Activated naive CD4-positive, alpha-beta T cell treated with anti-CD3 and anti-CD28 coated beads, Interleukin-2, amount 50 U/mL, for 24 hours (primary cell): ENCODE results near the gene HMG20B.
"Not testable (repeated sequence)": the region's sequence is repeated elsewhere in the genome, so short reads cannot be mapped to it uniquely, and the experiment has no call there.

ENCODE experiments used
- H3K27ac Mint-ChIP-seq: one replicate; pipeline ENCODE4 v1.8.0; 2021; ENCODE audit warnings: mild to moderate bottlenecking, mixed read lengths
- H3K27me3 Mint-ChIP-seq: one replicate; pipeline ENCODE4 v1.8.0; 2021; ENCODE audit warnings: mixed read lengths
- H3K36me3 Mint-ChIP-seq: one replicate; pipeline ENCODE4 v1.8.0; 2021; ENCODE audit warnings: mixed read lengths
- H3K4me1 Mint-ChIP-seq: one replicate; pipeline ENCODE4 v1.8.0; 2021; ENCODE audit warnings: mixed read lengths
- H3K4me3 Mint-ChIP-seq: one replicate; pipeline ENCODE4 v1.8.0; 2021; ENCODE audit warnings: mild to moderate bottlenecking, mixed read lengths
- H3K9me3 Mint-ChIP-seq: one replicate; pipeline ENCODE4 v1.8.0; 2021; ENCODE audit warnings: mixed read lengths

The HMG20B gene

GRCh38 chr19:3565139-3565538 lies 7.6 kb upstream of the HMG20B start:
- H3K27ac Mint-ChIP-seq = no peak overlapping the region
- H3K4me3 Mint-ChIP-seq = no peak overlapping the region
- no peaks in the 10 kb centered on the region for H3K27me3 Mint-ChIP-seq
- no peaks in the 10 kb centered on the region for H3K4me1 Mint-ChIP-seq
- H3K9me3 Mint-ChIP-seq = no peaks in the 10 kb centered on the region
- no peaks in the 10 kb centered on the region for H3K36me3 Mint-ChIP-seq

GRCh38 chr19:3570042-3570441 lies 2.7 kb upstream of the HMG20B start:
- H3K9me3 Mint-ChIP-seq, H3K4me1 Mint-ChIP-seq, H3K27ac Mint-ChIP-seq, H3K27me3 Mint-ChIP-seq, H3K36me3 Mint-ChIP-seq, H3K4me3 Mint-ChIP-seq: not testable (repeated sequence)

GRCh38 chr19:3570606-3571011 lies 2.1 kb upstream of the HMG20B start:
- H3K4me3 Mint-ChIP-seq = no peak overlapping the region
- peaks cover 8% of the 10 kb centered on the region for H3K4me1 Mint-ChIP-seq

GRCh38 chr19:3572132-3572854 lies 451 bp upstream of the HMG20B start:
- peaks cover 8% of the 10 kb centered on the region for H3K4me1 Mint-ChIP-seq
- H3K4me3 Mint-ChIP-seq = peak overlapping the region; percentile 84
- H3K27me3 Mint-ChIP-seq = no peaks in the 10 kb centered on the region
- H3K36me3 Mint-ChIP-seq = peaks cover 5% of the 10 kb centered on the region
- H3K9me3 Mint-ChIP-seq = no peaks in the 10 kb centered on the region
- H3K27ac Mint-ChIP-seq = peak overlapping the region; percentile 63

More at GRCh38 chr19:3570606-3571011, 2.1 kb upstream of the HMG20B start:
- Mint-ChIP-seq H3K27ac (no peak overlapping the region), H3K9me3 (no peaks in the 10 kb centered on the region), H3K27me3 (no peaks in the 10 kb centered on the region), H3K36me3 (peaks cover 5% of the 10 kb centered on the region)

- Mint-ChIP-seq H3K27me3 (no peaks in the 10 kb centered on the region), H3K27ac (no peak overlapping the region), H3K36me3 (peaks cover 5% of the 10 kb centered on the region), H3K4me3 (peak overlapping the region; percentile 84), H3K9me3 (no peaks in the 10 kb centered on the region), H3K4me1 (peaks cover 8% of the 10 kb centered on the region)
These were observed 566 bp downstream of the HMG20B start for GRCh38 chr19:3573162-3573857.

GRCh38 chr19:3573858-3574637 lies 1.3 kb downstream of the HMG20B start:
- Mint-ChIP-seq H3K4me3 (peak overlapping the region; percentile 84), H3K36me3 (peaks cover 5% of the 10 kb centered on the region), H3K4me1 (peaks cover 8% of the 10 kb centered on the region), H3K9me3 (no peaks in the 10 kb centered on the region), H3K27me3 (no peaks in the 10 kb centered on the region), H3K27ac (peak overlapping the region; percentile 77)

- Mint-ChIP-seq H3K27me3 (no peaks in the 10 kb centered on the region), H3K4me3 (no peak overlapping the region), H3K4me1 (peaks cover 8% of the 10 kb centered on the region), H3K36me3 (peaks cover 5% of the 10 kb centered on the region), H3K9me3 (no peaks in the 10 kb centered on the region), H3K27ac (no peak overlapping the region)
These were observed 2.6 kb downstream of the HMG20B start for GRCh38 chr19:3575260-3575741.

- no peak overlapping the region for H3K4me3 Mint-ChIP-seq
- H3K4me1 Mint-ChIP-seq = peaks cover 8% of the 10 kb centered on the region
- peaks cover 5% of the 10 kb centered on the region for H3K36me3 Mint-ChIP-seq
- no peaks in the 10 kb centered on the region for H3K9me3 Mint-ChIP-seq
- no peak overlapping the region for H3K27ac Mint-ChIP-seq
- H3K27me3 Mint-ChIP-seq = no peaks in the 10 kb centered on the region
These were observed 3.4 kb downstream of the HMG20B start for GRCh38 chr19:3575949-3576673.

GRCh38 chr19:3576696-3577443 lies 4.1 kb downstream of the HMG20B start:
- Mint-ChIP-seq H3K27me3 (no peaks in the 10 kb centered on the region), H3K4me1 (peaks cover 4% of the 10 kb centered on the region), H3K27ac (no peak overlapping the region), H3K4me3 (no peak overlapping the region), H3K36me3 (peaks cover 5% of the 10 kb centered on the region), H3K9me3 (no peaks in the 10 kb centered on the region)

- Mint-ChIP-seq H3K36me3 (peaks cover 5% of the 10 kb centered on the region), H3K9me3 (no peaks in the 10 kb centered on the region), H3K27ac (no peak overlapping the region), H3K27me3 (no peaks in the 10 kb centered on the region), H3K4me1 (peaks cover 4% of the 10 kb centered on the region), H3K4me3 (no peak overlapping the region)
These were observed 5.1 kb downstream of the HMG20B start for GRCh38 chr19:3577723-3578344.

GRCh38 chr19:3578390-3578789 lies 5.6 kb downstream of the HMG20B start:
- Mint-ChIP-seq H3K27me3 (no peaks in the 10 kb centered on the region), H3K4me1 (peaks cover 4% of the 10 kb centered on the region), H3K27ac (no peak overlapping the region), H3K4me3 (no peak overlapping the region), H3K36me3 (peaks cover 5% of the 10 kb centered on the region), H3K9me3 (no peaks in the 10 kb centered on the region)

- H3K27ac Mint-ChIP-seq = no peak overlapping the region
These were observed 7.6 kb downstream of the HMG20B start for GRCh38 chr19:3580156-3580934.

GRCh38 chr19:3581792-3582191 lies 9.0 kb downstream of the HMG20B start:
- H3K27ac Mint-ChIP-seq, H3K27me3 Mint-ChIP-seq, H3K4me1 Mint-ChIP-seq, H3K9me3 Mint-ChIP-seq, H3K36me3 Mint-ChIP-seq, H3K4me3 Mint-ChIP-seq: not testable (repeated sequence)

More at GRCh38 chr19:3580156-3580934, 7.6 kb downstream of the HMG20B start:
- no peaks in the 10 kb centered on the region for H3K9me3 Mint-ChIP-seq
- no peaks in the 10 kb centered on the region for H3K4me1 Mint-ChIP-seq
- no peaks in the 10 kb centered on the region for H3K27me3 Mint-ChIP-seq
- no peak overlapping the region for H3K4me3 Mint-ChIP-seq
- peaks cover 1% of the 10 kb centered on the region for H3K36me3 Mint-ChIP-seq
